Chondrocyte (in vitro differentiated cells): ENCODE measurements around the gene PTH1R. TPM values are rescaled to one million over a fixed set of nuclear protein-coding genes. Genes with fewer than 3 reads are reported as not detected.

ENCODE experiments used
- DNase-seq: peaks from one replicate; pipeline ENCODE4 v3.0.0; 2021; ENCODE audit warnings: mixed read lengths, low spot score
- H3K27ac Mint-ChIP-seq: one replicate; pipeline ENCODE4 v1.8.0; 2021; ENCODE audit warnings: mild to moderate bottlenecking, moderate library complexity, mixed read lengths; ENCODE audit not compliant: unreplicated experiment
- H3K27me3 Mint-ChIP-seq: 2 replicates; pipeline ENCODE4 v1.8.0; 2021; ENCODE audit warnings: low read depth, mixed read lengths
- H3K36me3 Mint-ChIP-seq: 2 replicates; pipeline ENCODE4 v1.8.0; 2021; ENCODE audit warnings: low read depth, mixed read lengths
- H3K4me1 Mint-ChIP-seq: 2 replicates; pipeline ENCODE4 v1.8.0; 2021; ENCODE audit warnings: low read depth, mild to moderate bottlenecking, mixed read lengths
- H3K4me3 Mint-ChIP-seq: one replicate; pipeline ENCODE4 v1.8.0; 2021; ENCODE audit warnings: mild to moderate bottlenecking, moderate library complexity, mixed read lengths; ENCODE audit not compliant: unreplicated experiment
- H3K9me3 Mint-ChIP-seq: 2 replicates; pipeline ENCODE4 v1.8.0; 2021; ENCODE audit warnings: low read depth, mixed read lengths
- total RNA-seq: library from RNA; stranded (reverse); gene quantifications from 3 replicates; pipeline ENCODE4 v1.2.1, GENCODE V29; 2021
- TF ChIP-seq, protein P1 (sequence below): fragments of 200-600 bp; sonication (generic); IDR thresholded peaks from 2 replicates; pipeline ENCODE4 v1.5.0; 2021; ENCODE audit warnings: antibody characterized with exemption, mild to moderate bottlenecking, moderate library complexity

Gene PTH1R
- total RNA-seq, 1 donor from 2014 or later, result 3.1 TPM

DNA sequence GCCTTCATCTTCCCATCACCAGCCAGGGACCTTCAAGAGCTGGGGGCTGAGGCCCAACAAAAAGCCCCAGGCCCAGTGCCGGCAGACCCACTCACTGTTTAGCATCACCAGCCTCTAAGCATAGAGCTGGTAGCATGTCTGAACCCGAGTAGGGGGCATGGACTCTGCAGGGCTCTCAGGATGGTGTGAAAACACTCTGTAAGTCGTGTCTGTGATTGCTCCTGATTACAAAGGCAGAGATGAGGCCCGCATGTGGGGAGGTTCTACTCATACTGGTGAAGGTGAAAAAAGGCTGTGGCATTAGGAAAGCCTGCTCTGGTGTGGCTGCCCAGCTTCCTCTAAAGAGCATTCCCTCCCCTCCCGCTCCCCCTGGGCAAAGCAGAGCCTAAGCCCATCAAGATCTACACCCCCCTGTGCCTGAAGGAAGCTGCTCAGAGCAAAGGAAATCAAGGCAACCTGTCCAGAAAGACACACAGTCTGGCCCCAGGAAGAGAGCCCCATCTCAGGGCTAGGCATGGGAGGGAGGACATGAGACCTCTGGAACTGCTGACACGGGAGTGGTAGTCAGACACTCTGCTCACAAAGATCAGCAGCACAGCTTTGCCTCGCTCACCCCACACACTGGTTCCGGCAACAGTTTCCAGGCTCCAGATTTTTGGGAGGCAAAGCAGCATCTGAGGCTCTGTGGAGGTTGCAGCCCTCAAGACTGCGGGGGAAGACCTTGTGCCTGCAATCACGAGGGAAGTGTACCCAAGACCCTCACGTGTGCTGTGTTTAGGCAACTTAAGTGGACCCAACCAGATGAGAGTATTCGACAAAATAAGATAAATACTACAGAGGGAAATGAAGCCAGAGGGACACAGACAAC lies 62.3 kb downstream of the PTH1R start:
- H3K36me3 Mint-ChIP-seq, result peaks cover 14% of the 10 kb centered on the region
- no peaks in the 10 kb centered on the region for H3K9me3 Mint-ChIP-seq
- peak overlapping the region; percentile 51 for H3K27ac Mint-ChIP-seq
- TF ChIP-seq, protein P1, sequence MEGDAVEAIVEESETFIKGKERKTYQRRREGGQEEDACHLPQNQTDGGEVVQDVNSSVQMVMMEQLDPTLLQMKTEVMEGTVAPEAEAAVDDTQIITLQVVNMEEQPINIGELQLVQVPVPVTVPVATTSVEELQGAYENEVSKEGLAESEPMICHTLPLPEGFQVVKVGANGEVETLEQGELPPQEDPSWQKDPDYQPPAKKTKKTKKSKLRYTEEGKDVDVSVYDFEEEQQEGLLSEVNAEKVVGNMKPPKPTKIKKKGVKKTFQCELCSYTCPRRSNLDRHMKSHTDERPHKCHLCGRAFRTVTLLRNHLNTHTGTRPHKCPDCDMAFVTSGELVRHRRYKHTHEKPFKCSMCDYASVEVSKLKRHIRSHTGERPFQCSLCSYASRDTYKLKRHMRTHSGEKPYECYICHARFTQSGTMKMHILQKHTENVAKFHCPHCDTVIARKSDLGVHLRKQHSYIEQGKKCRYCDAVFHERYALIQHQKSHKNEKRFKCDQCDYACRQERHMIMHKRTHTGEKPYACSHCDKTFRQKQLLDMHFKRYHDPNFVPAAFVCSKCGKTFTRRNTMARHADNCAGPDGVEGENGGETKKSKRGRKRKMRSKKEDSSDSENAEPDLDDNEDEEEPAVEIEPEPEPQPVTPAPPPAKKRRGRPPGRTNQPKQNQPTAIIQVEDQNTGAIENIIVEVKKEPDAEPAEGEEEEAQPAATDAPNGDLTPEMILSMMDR, result no peak
- no peak overlapping the region for H3K4me3 Mint-ChIP-seq
- peaks cover 36% of the 10 kb centered on the region for H3K4me1 Mint-ChIP-seq
- no peak for DNase-seq
- no peaks in the 10 kb centered on the region for H3K27me3 Mint-ChIP-seq

DNA sequence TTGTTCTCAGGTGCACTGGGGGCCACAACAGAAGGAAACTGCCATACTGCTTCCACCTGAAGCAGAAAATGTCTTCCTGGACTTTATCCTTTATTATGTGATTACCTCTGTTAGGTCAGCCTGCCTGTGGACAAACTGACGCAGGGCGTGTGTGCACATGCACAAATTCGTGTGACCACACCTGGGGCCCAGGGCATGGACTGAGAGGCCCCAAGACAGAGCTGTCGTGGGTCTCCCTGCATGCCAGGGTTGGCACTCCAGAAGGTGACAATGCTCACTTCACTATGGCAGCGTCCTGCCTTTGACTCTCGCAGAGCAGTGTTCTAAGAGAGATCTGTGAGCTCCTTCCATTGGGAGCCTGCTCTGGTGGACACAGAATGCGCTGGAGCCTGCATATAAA lies 64.6 kb downstream of the PTH1R start:
- no peak overlapping the region for H3K27ac Mint-ChIP-seq
- no peaks in the 10 kb centered on the region for H3K27me3 Mint-ChIP-seq
- H3K4me1 Mint-ChIP-seq, result peaks cover 25% of the 10 kb centered on the region
- peak; percentile 68 for DNase-seq
- TF ChIP-seq, protein P1, result no peak
- H3K9me3 Mint-ChIP-seq, result no peaks in the 10 kb centered on the region
- H3K4me3 Mint-ChIP-seq, result no peak overlapping the region
- peaks cover 20% of the 10 kb centered on the region for H3K36me3 Mint-ChIP-seq

DNA sequence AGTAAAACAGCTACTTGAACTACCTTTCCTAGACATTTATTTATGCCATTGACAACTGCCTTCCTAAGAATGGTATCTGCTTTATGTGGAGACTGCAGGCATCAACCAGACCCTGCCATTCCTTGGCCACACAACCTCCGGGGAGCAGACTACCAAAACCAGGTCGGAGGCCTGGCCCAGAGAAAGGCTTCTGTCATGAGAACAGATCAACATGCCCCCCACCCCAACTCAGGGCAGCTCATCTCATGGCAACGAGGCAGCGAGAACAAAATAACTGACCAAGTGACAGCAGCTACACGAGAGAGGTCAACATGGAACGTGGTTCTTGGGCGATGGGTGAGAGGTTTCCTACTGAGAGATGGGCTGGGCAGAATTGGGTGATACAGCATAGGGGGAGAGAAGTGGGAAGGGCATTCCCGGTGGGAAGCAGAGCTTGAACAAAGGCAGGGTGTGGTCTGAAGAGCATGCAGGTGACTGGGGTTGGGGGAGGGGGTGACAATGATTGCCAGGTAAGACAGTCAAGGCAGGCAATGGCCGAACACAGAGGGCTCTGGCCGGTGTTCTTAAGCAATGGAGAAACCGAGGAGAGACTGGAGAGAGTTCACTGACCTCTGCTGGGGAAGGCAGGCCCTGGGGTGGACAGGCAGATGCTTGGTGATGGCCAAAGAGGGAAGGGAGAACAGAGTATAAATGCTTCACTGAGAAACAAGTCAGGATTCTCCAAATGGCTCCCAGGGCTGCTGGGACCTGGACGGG lies 65.1 kb downstream of the PTH1R start:
- H3K36me3 Mint-ChIP-seq, result peaks cover 20% of the 10 kb centered on the region
- peaks cover 31% of the 10 kb centered on the region for H3K4me1 Mint-ChIP-seq
- H3K27ac Mint-ChIP-seq, result no peak overlapping the region
- no peak overlapping the region for H3K4me3 Mint-ChIP-seq
- no peaks in the 10 kb centered on the region for H3K9me3 Mint-ChIP-seq
- no peaks in the 10 kb centered on the region for H3K27me3 Mint-ChIP-seq
- TF ChIP-seq, protein P1, result no peak
- peak; percentile 38 for DNase-seq

DNA sequence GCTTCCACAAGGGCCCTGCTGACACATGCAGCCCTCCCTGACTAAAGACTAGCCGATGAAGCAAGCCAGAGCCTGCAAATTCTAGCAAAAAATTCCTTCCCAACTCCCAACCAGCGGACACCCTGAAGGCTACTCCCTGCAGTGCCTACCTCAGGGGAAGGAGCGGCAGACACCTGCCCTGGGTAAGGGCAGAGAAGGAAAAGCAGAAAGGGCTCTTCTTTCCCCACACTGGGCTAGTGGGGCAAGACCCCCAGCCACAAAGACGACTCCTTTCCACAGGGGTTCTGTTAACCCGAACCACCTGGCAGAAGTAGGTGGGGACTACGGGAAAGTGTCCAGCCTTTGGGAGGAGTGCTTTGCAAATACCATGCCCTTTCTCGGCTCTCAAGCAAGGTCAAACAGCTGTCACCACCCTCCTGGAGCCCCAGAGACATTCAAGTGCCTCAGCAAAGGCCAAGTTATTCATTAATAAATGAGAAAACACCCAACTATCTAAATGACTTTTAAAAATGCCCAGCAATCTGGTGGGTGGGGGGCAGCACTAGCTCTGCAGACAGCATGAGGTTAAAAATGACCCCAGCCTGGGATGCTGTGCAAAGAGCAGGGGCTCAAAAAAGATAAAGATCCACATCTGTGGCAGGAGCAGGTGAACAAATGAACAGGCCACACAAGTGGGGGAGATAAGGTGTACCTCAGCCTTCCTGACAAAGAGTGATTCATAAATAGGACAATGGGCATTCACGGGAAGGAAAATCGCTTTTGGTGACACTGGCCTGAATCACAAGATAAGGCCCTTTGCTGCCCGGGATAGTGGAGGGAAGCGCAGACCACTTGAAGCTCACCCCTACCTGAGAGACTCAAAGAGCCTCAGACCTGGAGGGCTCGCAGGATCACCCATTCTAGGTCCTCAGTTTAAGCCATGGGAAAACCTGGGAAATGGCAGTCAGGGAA lies 66.0 kb downstream of the PTH1R start:
- DNase-seq, result no peak
- no peak overlapping the region for H3K4me3 Mint-ChIP-seq
- H3K36me3 Mint-ChIP-seq, result peaks cover 18% of the 10 kb centered on the region
- no peaks in the 10 kb centered on the region for H3K9me3 Mint-ChIP-seq
- peak overlapping the region; percentile 45 for H3K27ac Mint-ChIP-seq
- TF ChIP-seq, protein P1, result no peak
- H3K4me1 Mint-ChIP-seq, result peaks cover 39% of the 10 kb centered on the region
- H3K27me3 Mint-ChIP-seq, result no peaks in the 10 kb centered on the region
